HG02840 (cell line): Measurements from ENCODE around the gene MTCL3.

Experiments
- ATAC-seq: cut with Tn5 transposase; IDR thresholded peaks from one replicate; pipeline ENCODE4 v1.9.1; 2021; ENCODE audit warnings: mild to moderate bottlenecking, moderate library complexity, moderate number of reproducible peaks; ENCODE audit not compliant: unreplicated experiment, low FRiP score

Gene MTCL3

GRCh38 chr6:127475135-127475822 is 43.9 kb downstream of the MTCL3 start:
- ATAC-seq = no peak

- ATAC-seq = no peak
Observed at GRCh38 chr6:127471379-127472255, 47.5 kb downstream of the MTCL3 start.

GRCh38 chr6:127468936-127469335 is 50.2 kb downstream of the MTCL3 start:
- ATAC-seq = no peak

GRCh38 chr6:127466416-127466815 is 52.7 kb downstream of the MTCL3 start:
- no peak for ATAC-seq

- ATAC-seq = peak; percentile 79
Observed at GRCh38 chr6:127464881-127465459, 54.2 kb downstream of the MTCL3 start.

GRCh38 chr6:127464161-127464880 is 54.8 kb downstream of the MTCL3 start:
- ATAC-seq = no peak

- no peak for ATAC-seq
Observed at GRCh38 chr6:127463056-127463455, 56.1 kb downstream of the MTCL3 start.

GRCh38 chr6:127462376-127462775 is 56.8 kb downstream of the MTCL3 start:
- no peak for ATAC-seq

- no peak for ATAC-seq
Observed at GRCh38 chr6:127460465-127460864, 58.7 kb downstream of the MTCL3 start.

GRCh38 chr6:127459231-127459641 is 59.9 kb downstream of the MTCL3 start, which contains the start of gene KIAA0408:
TSS of gene KIAA0408 (minus strand) at chr6:127459389. CDS start at chr6:127453981, 5,408 bp downstream.
- ATAC-seq = no peak

GRCh38 chr6:127458817-127459216 is 60.3 kb downstream of the MTCL3 start:
- no peak for ATAC-seq

- no peak for ATAC-seq
Observed at GRCh38 chr6:127458222-127458621, 60.9 kb downstream of the MTCL3 start.

GRCh38 chr6:127457456-127458064 is 61.6 kb downstream of the MTCL3 start:
- no peak for ATAC-seq

GRCh38 chr6:127456465-127456864 is 62.7 kb downstream of the MTCL3 start:
- ATAC-seq = no peak

- no peak for ATAC-seq
Observed at GRCh38 chr6:127453845-127454619, 65.1 kb downstream of the MTCL3 start.

GRCh38 chr6:127452803-127453202 is 66.3 kb downstream of the MTCL3 start:
- no peak for ATAC-seq

- ATAC-seq = no peak
Observed at GRCh38 chr6:127451388-127451787, 67.7 kb downstream of the MTCL3 start.

- no peak for ATAC-seq
Observed at GRCh38 chr6:127447780-127448179, 71.4 kb downstream of the MTCL3 start.

- no peak for ATAC-seq
Observed at GRCh38 chr6:127446356-127446755, 72.8 kb downstream of the MTCL3 start.
